ENCODE data around the gene PAOX. TPM values are rescaled to one million over a fixed set of nuclear protein-coding genes. Genes with fewer than 3 reads are reported as not detected.
"Not testable (repeated sequence)": the region's sequence is repeated elsewhere in the genome, so short reads cannot be mapped to it uniquely, and the experiment has no call there.

Gene PAOX
- total RNA-seq, 1 experiment from 2014 or later: 4.1 TPM

DNA sequence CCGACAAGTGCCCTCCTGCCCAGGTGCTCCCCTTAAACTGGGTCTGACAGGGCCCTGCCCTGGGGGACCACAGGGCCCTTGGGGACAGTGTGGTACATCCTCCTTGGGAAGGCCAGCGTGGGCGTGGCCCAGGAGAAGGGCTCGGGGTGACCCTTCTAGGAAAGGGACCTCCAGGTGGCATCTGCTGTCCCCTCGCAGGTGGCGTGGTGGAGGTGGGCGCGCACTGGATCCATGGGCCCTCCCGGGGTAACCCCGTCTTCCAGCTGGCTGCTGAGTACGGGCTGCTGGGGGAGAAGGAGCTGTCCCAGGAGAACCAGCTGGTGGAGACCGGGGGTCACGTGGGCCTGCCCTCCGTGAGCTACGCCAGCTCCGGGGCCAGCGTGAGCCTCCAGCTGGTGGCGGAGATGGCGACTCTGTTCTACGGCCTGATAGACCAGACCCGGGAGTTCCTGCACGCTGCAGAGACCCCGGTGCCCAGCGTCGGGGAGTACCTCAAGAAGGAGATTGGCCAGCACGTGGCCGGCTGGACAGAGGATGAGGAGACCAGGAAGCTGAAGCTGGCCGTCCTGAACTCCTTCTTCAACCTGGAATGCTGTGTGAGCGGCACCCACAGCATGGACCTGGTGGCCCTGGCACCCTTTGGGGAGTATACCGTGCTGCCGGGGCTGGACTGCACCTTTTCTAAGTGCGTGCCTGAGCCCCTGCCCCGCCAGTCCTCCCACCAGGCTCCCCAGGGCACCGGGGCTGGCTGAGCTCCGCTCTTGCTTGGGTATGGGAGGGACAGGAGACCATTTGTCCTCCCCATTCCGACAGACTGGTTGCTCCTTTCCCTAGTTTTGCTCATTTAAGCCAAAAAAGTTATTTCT, 972 bp downstream of the PAOX start:
- peak; percentile 60 for DNase-seq
- Histone ChIP-seq H3K4me3 (ENCODE audit: insufficient read depth, low read depth, low read length) (peak overlapping the region; percentile 54), H3K36me3 (replicated peaks; ENCODE audit: control insufficient read depth, insufficient read depth, low read length) (no peaks in the 10 kb centered on the region), H3K27me3 (ENCODE audit: control insufficient read depth, insufficient read depth, low read length) (peaks cover 43% of the 10 kb centered on the region)

DNA sequence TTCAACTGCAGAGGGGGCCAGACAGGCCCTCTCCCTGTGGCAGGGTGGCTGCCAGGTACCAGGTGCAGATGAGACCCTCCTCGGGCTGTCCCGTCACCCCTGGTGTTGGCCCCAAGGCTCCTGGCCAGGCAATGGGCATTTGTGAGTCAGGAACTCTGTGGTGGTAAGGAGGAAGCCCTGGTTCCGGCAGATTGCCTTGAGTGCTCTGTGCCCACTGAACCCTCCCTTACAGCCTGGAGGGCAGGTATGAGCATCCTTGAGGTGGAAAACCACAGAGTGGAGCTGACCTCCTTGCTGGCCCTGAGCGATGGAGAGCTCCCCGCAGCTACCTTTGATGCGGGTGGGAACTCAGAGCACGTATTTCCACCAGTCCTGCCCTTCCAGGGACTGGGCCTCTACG, 2.0 kb downstream of the PAOX start:
- Histone ChIP-seq H3K27me3 (ENCODE audit: control insufficient read depth, insufficient read depth, low read length) (peaks cover 40% of the 10 kb centered on the region), H3K4me3 (ENCODE audit: insufficient read depth, low read depth, low read length) (no peak overlapping the region), H3K36me3 (replicated peaks; ENCODE audit: control insufficient read depth, insufficient read depth, low read length) (no peaks in the 10 kb centered on the region)
- DNase-seq: no peak

- no peak for DNase-seq
- Histone ChIP-seq H3K36me3 (replicated peaks; ENCODE audit: control insufficient read depth, insufficient read depth, low read length) (no peaks in the 10 kb centered on the region), H3K4me3 (ENCODE audit: insufficient read depth, low read depth, low read length) (no peak overlapping the region), H3K27me3 (ENCODE audit: control insufficient read depth, insufficient read depth, low read length) (peaks cover 17% of the 10 kb centered on the region)
Observed at GRCh38 chr10:133383551-133383950, 4.5 kb downstream of the PAOX start.

DNA sequence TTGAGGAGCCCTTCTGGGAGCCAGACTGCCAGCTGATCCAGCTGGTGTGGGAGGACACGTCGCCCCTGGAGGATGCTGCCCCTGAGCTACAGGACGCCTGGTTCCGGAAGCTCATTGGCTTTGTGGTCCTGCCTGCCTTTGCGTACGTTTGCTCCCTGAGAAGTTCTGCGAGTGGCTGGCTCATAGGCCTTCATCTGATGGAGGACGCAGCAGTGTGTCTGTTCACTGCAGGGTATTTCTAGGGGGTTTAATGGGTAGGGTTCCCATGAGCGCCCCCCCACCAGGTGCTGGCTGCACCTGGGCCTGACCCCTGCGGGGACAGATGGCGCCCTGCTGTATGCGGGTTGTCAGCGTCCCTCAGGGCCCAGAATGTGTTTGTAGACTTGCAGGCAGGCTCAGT, 5.0 kb downstream of the PAOX start:
- no peak for DNase-seq
- Histone ChIP-seq H3K27me3 (ENCODE audit: control insufficient read depth, insufficient read depth, low read length) (peaks cover 15% of the 10 kb centered on the region; the same call in 1 of the 2 replicates), H3K4me3 (ENCODE audit: insufficient read depth, low read depth, low read length) (no peak overlapping the region), H3K36me3 (replicated peaks; ENCODE audit: control insufficient read depth, insufficient read depth, low read length) (no peaks in the 10 kb centered on the region)

DNA sequence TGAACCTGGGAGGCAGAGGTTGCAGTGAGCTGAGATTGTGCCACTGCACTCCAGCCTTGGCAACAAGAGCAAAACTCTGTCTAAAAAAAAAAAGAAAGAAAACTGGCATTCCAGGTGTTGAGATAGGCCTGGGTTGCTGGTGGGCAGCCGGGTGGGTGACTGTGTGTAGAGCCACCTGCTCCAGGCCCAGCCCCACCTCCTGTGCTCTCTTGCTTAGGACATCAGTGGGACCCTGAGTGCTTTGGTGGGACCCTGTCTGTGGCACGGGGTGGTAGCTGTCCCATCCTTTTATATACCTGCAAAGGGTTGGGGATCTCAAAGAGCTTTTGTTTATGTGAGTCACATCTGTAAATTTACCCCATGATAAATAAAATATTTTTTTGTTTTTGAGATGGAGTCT, 6.2 kb downstream of the PAOX start:
- DNase-seq: no peak
- peaks cover 5% of the 10 kb centered on the region; the same call in 1 of the 2 replicates for H3K27me3 ChIP-seq (ENCODE audit: control insufficient read depth, insufficient read depth, low read length)
- H3K36me3 ChIP-seq (replicated peaks; ENCODE audit: control insufficient read depth, insufficient read depth, low read length): no peaks in the 10 kb centered on the region

GRCh38 chr10:133386951-133387350, 7.9 kb downstream of the PAOX start:
- H3K27me3 ChIP-seq (ENCODE audit: control insufficient read depth, insufficient read depth, low read length); H3K4me3 ChIP-seq (ENCODE audit: insufficient read depth, low read depth, low read length); H3K36me3 ChIP-seq (replicated peaks; ENCODE audit: control insufficient read depth, insufficient read depth, low read length); DNase-seq: not testable (repeated sequence)

More for the DNA sequence above, 6.2 kb downstream of the PAOX start:
- no peak overlapping the region for H3K4me3 ChIP-seq (ENCODE audit: insufficient read depth, low read depth, low read length)

DNA sequence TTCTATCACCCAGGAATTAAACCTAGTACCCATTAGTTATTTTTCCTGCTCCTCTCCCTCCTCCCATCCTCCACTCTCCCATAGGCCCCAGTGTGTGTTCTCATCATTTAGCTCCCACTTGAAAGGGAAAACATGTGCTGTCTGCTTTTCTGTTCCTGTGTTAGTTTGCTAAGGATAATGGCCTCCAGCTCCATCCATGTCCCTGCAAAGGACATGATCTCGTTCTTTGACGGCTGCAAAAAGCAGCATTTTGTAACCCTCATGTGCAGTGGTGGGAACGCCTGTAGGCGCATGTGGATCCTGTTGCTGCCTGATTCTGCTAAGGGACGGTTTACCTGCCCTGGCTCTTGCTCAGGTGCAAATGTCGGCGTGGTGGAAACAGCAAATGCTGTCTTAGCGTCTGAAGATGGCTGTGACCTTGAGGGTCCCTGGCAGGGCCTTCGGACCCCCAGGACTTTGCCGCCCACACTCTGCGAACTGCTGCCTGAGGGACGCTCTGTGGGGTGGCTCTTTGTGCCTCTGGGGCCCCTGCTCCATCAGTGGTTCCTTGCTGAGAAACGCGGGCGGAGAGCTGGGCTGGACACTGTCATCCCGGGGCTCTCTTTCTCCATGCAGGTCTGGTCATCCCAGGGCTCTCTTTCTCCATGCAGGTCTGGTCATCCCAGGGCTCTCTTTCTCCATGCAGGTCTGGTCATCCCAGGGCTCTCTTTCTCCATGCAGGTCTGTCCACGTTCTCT, 9.3 kb downstream of the PAOX start:
- DNase-seq: peak; percentile 33
- Histone ChIP-seq H3K27me3 (ENCODE audit: control insufficient read depth, insufficient read depth, low read length) (no peaks in the 10 kb centered on the region), H3K4me3 (ENCODE audit: insufficient read depth, low read depth, low read length) (no peak overlapping the region)

DNA sequence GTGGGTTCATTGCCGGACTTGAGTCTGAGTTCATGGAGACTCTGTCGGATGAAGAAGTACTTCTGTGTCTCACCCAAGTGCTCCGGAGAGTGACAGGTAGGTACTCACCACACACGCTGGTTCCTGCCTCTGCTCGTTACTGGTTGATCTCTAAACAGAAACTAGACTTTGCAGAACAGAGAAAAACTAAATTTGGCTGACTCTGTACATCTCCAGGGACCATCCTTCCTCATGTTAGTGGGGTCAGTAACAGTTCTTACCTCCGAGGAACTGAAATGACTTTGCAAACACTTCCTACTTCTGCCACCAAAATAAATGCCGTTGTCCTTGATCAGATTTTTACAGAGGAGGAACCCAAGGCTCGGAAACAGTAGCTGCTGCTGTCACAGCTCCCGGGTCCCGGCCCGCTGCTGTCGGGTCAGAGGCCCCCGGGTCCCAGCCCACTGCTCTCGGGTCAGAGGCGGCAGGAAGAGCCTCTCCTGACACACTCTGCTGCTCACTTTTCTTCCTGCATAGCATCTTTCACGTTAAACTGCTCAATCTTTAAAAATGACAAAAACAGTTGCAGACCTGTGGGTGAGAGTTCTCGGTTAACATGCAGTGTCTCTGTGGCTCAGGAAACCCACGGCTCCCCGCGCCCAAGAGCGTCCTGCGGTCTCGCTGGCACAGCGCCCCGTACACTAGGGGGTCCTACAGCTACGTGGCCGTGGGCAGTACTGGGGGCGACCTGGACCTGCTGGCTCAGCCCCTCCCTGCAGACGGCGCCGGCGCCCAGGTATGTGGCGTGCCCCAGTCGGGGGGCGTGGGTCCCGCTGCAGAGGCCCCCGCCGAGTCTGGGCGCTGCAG, 10.1 kb downstream of the PAOX start:
- Histone ChIP-seq H3K36me3 (replicated peaks; ENCODE audit: control insufficient read depth, insufficient read depth, low read length) (no peaks in the 10 kb centered on the region), H3K4me3 (ENCODE audit: insufficient read depth, low read depth, low read length) (no peak overlapping the region), H3K27me3 (ENCODE audit: control insufficient read depth, insufficient read depth, low read length) (no peaks in the 10 kb centered on the region)
- DNase-seq: peak; percentile 45

More for the DNA sequence above, 9.3 kb downstream of the PAOX start:
- no peaks in the 10 kb centered on the region for H3K36me3 ChIP-seq (replicated peaks; ENCODE audit: control insufficient read depth, insufficient read depth, low read length)

- peak; percentile 31 for DNase-seq
- Histone ChIP-seq H3K27me3 (ENCODE audit: control insufficient read depth, insufficient read depth, low read length) (no peaks in the 10 kb centered on the region), H3K36me3 (replicated peaks; ENCODE audit: control insufficient read depth, insufficient read depth, low read length) (no peaks in the 10 kb centered on the region; the same call in 1 of the 2 replicates), H3K4me3 (ENCODE audit: insufficient read depth, low read depth, low read length) (no peak overlapping the region)
Observed at GRCh38 chr10:133390597-133391248, 11.7 kb downstream of the PAOX start.

- H3K4me3 ChIP-seq (ENCODE audit: insufficient read depth, low read depth, low read length): no peak overlapping the region
- peaks cover 3% of the 10 kb centered on the region for H3K36me3 ChIP-seq (replicated peaks; ENCODE audit: control insufficient read depth, insufficient read depth, low read length)
Observed at GRCh38 chr10:133391249-133391635, 12.2 kb downstream of the PAOX start.

GRCh38 chr10:133391761-133392518, 12.9 kb downstream of the PAOX start:
- peak; percentile 40 for DNase-seq
- Histone ChIP-seq H3K27me3 (ENCODE audit: control insufficient read depth, insufficient read depth, low read length) (no peaks in the 10 kb centered on the region), H3K4me3 (ENCODE audit: insufficient read depth, low read depth, low read length) (no peak overlapping the region), H3K36me3 (replicated peaks; ENCODE audit: control insufficient read depth, insufficient read depth, low read length) (peaks cover 4% of the 10 kb centered on the region)

More at GRCh38 chr10:133391249-133391635, 12.2 kb downstream of the PAOX start:
- peak; percentile 25 for DNase-seq
- no peaks in the 10 kb centered on the region for H3K27me3 ChIP-seq (ENCODE audit: control insufficient read depth, insufficient read depth, low read length)

DNA sequence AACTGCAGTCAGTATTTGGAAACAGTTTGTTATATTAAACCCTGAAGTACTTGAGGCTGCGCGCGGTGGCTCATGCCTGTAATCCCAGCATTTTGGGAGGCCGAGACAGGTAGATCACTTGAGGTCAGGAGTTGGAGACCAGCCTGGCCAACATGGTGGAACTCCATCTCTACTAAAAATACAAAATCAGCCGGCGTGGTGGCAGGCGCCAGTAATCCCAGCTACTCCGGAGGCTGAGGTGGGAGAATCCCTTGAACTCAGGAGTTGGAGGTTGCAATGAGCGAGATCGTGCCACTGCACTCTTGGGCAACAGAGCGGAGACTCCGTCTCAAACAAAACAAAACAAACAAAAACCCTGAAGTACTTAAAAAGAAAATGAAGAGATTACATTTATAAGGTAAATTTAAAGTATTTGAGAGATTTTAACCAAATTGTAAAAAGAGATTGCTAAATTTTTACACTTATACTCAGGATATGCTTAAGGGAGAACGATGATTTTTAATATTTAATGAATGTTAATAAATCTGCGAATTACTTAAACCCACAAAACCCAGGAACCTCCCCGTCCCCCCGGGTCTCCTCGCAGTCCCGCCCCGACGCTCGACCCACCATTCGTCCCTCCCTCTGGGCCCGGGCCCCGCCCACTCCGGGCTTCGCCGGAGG, 14.5 kb downstream of the PAOX start:
- H3K27me3 ChIP-seq (ENCODE audit: control insufficient read depth, insufficient read depth, low read length): no peaks in the 10 kb centered on the region
- peak; percentile 100 for DNase-seq

More for the DNA sequence above, 14.5 kb downstream of the PAOX start:
- Histone ChIP-seq H3K36me3 (replicated peaks; ENCODE audit: control insufficient read depth, insufficient read depth, low read length) (peaks cover 9% of the 10 kb centered on the region), H3K4me3 (ENCODE audit: insufficient read depth, low read depth, low read length) (no peak overlapping the region; the same call in 1 of the 2 replicates)

Data from H7 (cell line).